ENCODE results near the gene DTWD2.
"Not testable (repeated sequence)": the region's sequence is repeated elsewhere in the genome, so short reads cannot be mapped to it uniquely, and the experiment has no call there.

DTWD2 gene

DNA sequence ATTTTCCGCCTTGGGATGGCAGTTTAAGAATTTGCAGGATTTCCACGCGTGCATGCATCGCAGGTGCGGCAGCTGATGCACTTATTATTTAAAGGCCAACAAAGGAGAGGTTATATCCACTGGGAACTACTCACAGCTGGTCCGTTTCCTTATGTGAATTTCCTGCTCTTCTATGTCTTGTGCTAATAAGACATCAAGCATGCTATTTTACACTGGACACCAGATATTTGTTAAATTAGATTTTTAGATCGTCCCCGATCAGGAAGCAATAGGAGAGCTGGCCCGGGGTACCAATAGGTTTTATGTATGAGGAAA is 476 bp upstream of the DTWD2 start:
- TF ChIP-seq SP1 (IDR thresholded peaks at IDR 0.05) (no peak), HDGF (IDR thresholded peaks at IDR 0.05; ENCODE audit: borderline replicate concordance) (no peak), L3MBTL2 (conservative IDR thresholded peaks at IDR 0.05) (peak; percentile 40), FOXK2 (IDR thresholded peaks at IDR 0.05) (no peak), ELF4 (IDR thresholded peaks at IDR 0.05) (no peak)
- ChIA-PET CTCF (interaction anchor here (0.6 to 4.0 kb wide), 6 partner anchors 23 to 557 kb away, joined by 3 to 44 read pairs (median 4); partner anchors contain the start of gene TNFAIP8), POLR2A (interaction anchor here (1.0 to 3.4 kb wide), 4 partner anchors 23 to 423 kb away, joined by 3 to 15 read pairs (median 4); partner anchors contain the start of gene DMXL1)
- DNase-seq (ENCODE audit: extremely low spot score) = no peak

DNA sequence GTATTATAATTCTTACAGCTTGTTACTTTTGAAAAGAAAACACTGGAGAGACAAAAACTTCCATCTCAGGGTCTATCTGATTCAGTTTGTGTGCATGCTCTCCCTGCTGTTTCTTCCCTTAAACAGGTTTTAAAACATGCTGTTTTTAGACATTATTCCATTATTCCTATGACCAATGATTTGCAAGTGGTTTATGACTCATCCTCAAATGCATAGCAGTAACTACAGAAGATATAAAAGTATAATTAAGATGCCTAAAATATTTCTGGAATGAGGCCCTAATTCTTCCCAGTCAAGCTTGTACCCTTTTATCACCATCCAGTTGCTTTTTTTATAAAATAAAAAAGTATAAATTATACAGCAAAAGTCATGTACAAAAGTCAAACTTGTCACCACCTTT is 3.7 kb downstream of the DTWD2 start:
- no peak for TF ChIP-seq ZNF384 (IDR thresholded peaks at IDR 0.05)
- TF ChIP-seq, protein P1, sequence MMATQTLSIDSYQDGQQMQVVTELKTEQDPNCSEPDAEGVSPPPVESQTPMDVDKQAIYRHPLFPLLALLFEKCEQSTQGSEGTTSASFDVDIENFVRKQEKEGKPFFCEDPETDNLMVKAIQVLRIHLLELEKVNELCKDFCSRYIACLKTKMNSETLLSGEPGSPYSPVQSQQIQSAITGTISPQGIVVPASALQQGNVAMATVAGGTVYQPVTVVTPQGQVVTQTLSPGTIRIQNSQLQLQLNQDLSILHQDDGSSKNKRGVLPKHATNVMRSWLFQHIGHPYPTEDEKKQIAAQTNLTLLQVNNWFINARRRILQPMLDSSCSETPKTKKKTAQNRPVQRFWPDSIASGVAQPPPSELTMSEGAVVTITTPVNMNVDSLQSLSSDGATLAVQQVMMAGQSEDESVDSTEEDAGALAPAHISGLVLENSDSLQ (IDR thresholded peaks at IDR 0.05) = no peak
- TF ChIP-seq FOXK2 (IDR thresholded peaks at IDR 0.05) = no peak
- no peak for TF ChIP-seq SUZ12 (IDR thresholded peaks at IDR 0.05)
- TF ChIP-seq SP1 (IDR thresholded peaks at IDR 0.05) = no peak
- no peak for TF ChIP-seq TARDBP (IDR thresholded peaks at IDR 0.05)
- TF ChIP-seq HDGF (IDR thresholded peaks at IDR 0.05; ENCODE audit: borderline replicate concordance) = no peak
- no peak for TF ChIP-seq BHLHE40 (IDR thresholded peaks at IDR 0.05; ENCODE audit: borderline replicate concordance)
- no peak for TF ChIP-seq ARNT (IDR thresholded peaks at IDR 0.05)
- ChIA-PET CTCF (no interaction called here), POLR2A (no interaction called here)
- DNase-seq (ENCODE audit: extremely low spot score) = no peak

DNA sequence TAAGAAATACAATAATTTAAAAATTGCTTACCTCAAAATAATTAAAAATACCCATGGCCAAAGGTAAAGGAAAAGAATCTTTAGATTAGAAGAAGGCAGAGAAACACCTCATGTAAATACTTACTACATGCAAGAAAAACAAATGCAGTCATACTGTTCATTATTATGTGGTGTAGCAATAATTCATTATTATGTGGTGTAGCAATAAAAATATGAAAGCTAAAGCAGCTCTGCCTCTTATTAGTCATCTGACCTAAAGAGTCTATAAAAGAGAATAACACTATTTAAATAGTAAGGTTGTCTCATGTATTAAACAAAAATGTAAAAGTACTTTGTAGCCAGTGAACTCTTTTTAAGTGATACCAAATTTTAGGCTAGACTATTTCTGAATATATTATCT is 6.6 kb downstream of the DTWD2 start:
- TF ChIP-seq ARNT (IDR thresholded peaks at IDR 0.05) (no peak), TARDBP (IDR thresholded peaks at IDR 0.05) (no peak), ELF4 (IDR thresholded peaks at IDR 0.05) (no peak), BHLHE40 (IDR thresholded peaks at IDR 0.05; ENCODE audit: borderline replicate concordance) (no peak), LEF1 (IDR thresholded peaks at IDR 0.05; ENCODE audit: borderline replicate concordance) (no peak)
- CTCF ChIA-PET = no interaction called here
- POLR2A ChIA-PET = no interaction called here
- DNase-seq (ENCODE audit: extremely low spot score) = no peak

DNA sequence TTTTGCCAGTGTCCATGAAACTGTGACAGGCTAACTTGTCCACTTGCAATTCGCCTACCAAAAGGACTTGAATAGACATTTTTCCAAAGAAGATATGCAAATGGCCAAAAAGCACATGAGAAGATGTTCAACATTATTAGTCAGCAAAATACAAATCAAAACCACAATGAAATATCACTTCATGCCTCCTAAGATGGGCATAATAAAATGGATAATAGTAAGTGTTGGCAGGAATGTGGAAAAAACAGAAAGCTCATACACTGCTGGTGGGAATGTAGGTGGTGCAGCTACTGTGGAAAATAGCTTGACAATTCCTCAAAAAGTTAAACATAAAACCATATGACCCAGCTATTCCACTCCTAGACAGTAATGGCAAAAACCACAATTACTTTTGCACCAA is 7.9 kb downstream of the DTWD2 start:
- no peak for DNase-seq (ENCODE audit: extremely low spot score)
- POLR2A ChIA-PET = no interaction called here
- CTCF ChIA-PET = interaction anchor here (0.6 kb wide), 1 partner anchor 10 kb away, joined by 3 read pairs; no protein-coding TSS in a partner anchor
- TF ChIP-seq TARDBP (IDR thresholded peaks at IDR 0.05) (no peak), ZNF384 (IDR thresholded peaks at IDR 0.05) (no peak), NFRKB (IDR thresholded peaks at IDR 0.05) (no peak)

DNA sequence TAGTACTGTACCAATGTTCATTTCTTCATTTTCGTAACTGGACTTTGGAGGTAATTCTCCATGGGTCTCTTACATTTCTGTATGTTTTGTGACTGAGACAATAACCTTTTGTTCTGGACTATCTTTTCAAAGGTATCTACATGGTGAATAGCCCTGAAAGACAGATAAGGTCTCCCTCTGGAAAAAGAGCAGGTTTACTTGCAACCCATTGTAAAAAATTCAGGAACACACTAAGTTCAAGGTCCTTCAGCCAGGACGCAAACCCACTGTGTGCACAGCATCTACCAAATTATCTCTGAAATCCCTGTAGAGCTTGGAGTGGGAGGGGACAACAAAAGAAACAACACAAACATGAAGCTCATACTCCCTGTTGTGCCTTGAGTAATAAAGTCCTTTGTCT is 8.3 kb downstream of the DTWD2 start:
- DNase-seq (ENCODE audit: extremely low spot score) = no peak
- ChIA-PET POLR2A (no interaction called here), CTCF (interaction anchor here (0.6 kb wide), 1 partner anchor 10 kb away, joined by 3 read pairs; no protein-coding TSS in a partner anchor)
- no peak for TF ChIP-seq NFRKB (IDR thresholded peaks at IDR 0.05)

DNA sequence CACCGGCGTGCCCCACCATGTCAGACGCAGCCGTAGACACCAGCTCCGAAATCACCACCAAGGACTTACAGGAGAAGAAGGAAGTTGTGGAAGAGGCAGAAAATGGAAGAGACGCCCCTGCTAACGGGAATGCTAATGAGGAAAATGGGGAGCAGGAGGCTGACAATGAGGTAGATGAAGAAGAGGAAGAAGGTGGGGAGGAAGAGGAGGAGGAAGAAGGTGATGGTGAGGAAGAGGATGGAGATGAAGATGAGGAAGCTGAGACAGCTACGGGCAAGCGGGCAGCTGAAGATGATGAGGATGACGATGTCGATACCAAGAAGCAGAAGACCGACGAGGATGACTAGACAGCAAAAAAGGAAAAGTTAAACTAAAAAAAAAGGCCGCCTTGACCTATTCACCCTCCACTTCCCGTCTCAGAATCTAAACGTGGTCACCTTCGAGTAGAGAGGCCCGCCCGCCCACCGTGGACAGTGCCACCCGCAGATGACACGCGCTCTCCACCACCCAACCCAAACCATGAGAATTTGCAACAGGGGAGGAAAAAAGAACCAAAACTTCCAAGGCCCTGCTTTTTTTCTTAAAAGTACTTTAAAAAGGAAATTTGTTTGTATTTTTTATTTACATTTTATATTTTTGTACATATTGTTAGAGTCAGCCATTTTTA is 14.4 kb downstream of the DTWD2 start:
- POLR2A ChIA-PET; CTCF ChIA-PET; DNase-seq (ENCODE audit: extremely low spot score): not testable (repeated sequence)

DNA sequence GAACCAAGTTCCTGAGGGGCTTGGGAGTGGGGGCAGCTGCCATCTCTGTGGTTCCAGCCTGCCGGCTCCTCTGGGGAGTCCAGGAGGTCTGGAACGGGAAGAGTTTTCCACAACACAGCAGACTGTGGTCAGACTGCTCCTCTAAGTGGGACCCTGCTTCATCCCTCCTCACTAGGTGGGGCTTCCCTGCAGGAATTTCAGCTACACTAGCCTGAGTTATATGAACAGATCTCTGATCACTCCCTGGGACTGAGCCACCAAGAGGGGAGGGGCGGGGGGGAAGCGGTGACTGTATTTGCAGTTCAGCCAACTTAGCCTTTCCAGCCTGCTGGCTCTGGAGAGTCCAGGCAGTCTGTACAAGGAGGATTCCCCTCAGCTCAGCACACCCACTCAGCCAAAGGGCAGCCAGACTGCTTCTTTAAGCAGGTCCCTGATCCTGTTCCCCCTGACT is 19.4 kb downstream of the DTWD2 start:
- CTCF ChIA-PET = interaction anchor here (0.7 kb wide), 1 partner anchor 502 kb away, joined by 3 read pairs; no protein-coding TSS in a partner anchor

DNA sequence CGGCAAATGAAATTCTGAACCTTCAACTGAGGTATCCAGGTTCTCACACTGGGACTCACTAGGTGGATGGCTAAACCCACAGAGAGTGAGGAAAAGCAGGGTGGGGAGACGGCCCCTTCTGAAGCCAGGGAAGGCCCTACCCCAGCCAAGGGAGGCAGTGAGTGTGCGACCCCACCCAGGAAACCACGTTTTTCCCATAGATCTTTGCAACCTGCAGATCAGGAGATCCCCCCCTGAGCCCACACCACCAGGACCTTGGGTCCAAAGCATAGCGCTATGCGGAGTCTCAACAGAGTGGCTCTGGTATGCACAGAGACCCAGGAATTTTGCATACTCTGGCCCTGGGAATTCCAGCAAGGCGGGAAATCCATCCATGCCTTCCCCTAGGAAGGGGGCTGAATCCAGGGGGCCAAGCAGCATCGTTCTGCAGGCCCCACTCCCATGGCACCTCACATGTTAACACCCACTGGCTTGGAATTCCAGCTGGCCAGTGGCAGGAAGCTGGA is 19.9 kb downstream of the DTWD2 start:
- POLR2A ChIA-PET = no interaction called here
- TF ChIP-seq L3MBTL2 (conservative IDR thresholded peaks at IDR 0.05) (no peak), FOXA1 (IDR thresholded peaks at IDR 0.05) (no peak), ZNF384 (IDR thresholded peaks at IDR 0.05) (no peak), SP1 (IDR thresholded peaks at IDR 0.05) (no peak), TARDBP (IDR thresholded peaks at IDR 0.05) (no peak), SUZ12 (IDR thresholded peaks at IDR 0.05) (no peak), FOXM1 (IDR thresholded peaks at IDR 0.05; ENCODE audit: borderline replicate concordance) (no peak), BHLHE40 (IDR thresholded peaks at IDR 0.05; ENCODE audit: borderline replicate concordance) (no peak), ARNT (IDR thresholded peaks at IDR 0.05) (no peak), LEF1 (IDR thresholded peaks at IDR 0.05; ENCODE audit: borderline replicate concordance) (no peak), NFRKB (IDR thresholded peaks at IDR 0.05) (no peak), ELF4 (IDR thresholded peaks at IDR 0.05) (no peak)
- CTCF ChIA-PET = interaction anchor here (0.7 kb wide), 1 partner anchor 502 kb away, joined by 3 read pairs; no protein-coding TSS in a partner anchor
- no peak for DNase-seq (ENCODE audit: extremely low spot score)

More for the DNA sequence above, 19.4 kb downstream of the DTWD2 start:
- POLR2A ChIA-PET = no interaction called here
- no peak for DNase-seq (ENCODE audit: extremely low spot score)
- TF ChIP-seq, protein P1 (IDR thresholded peaks at IDR 0.05) = no peak
- TF ChIP-seq NFRKB (IDR thresholded peaks at IDR 0.05) (no peak), ARNT (IDR thresholded peaks at IDR 0.05) (no peak), FOXM1 (IDR thresholded peaks at IDR 0.05; ENCODE audit: borderline replicate concordance) (no peak), CTBP1 (IDR thresholded peaks at IDR 0.05; ENCODE audit: borderline replicate concordance) (no peak), TARDBP (IDR thresholded peaks at IDR 0.05) (no peak), LEF1 (IDR thresholded peaks at IDR 0.05; ENCODE audit: borderline replicate concordance) (no peak), FOXK2 (IDR thresholded peaks at IDR 0.05) (no peak), SUZ12 (IDR thresholded peaks at IDR 0.05) (no peak), ZNF384 (IDR thresholded peaks at IDR 0.05) (no peak), HDGF (IDR thresholded peaks at IDR 0.05; ENCODE audit: borderline replicate concordance) (no peak), ELF4 (IDR thresholded peaks at IDR 0.05) (no peak), SP1 (IDR thresholded peaks at IDR 0.05) (no peak), FOXA1 (IDR thresholded peaks at IDR 0.05) (no peak), BHLHE40 (IDR thresholded peaks at IDR 0.05; ENCODE audit: borderline replicate concordance) (no peak), L3MBTL2 (conservative IDR thresholded peaks at IDR 0.05) (no peak)

All from HEK293T (cell line).